Mesodermal cell (in vitro differentiated cells): ENCODE measurements around the gene ABCC11. TPM values are rescaled to one million over a fixed set of nuclear protein-coding genes. Genes with fewer than 3 reads are reported as not detected.

ENCODE experiments used
- H3K27ac ChIP-seq: 2 replicates; pipeline ENCODE4 v1.7.0; 2013; ENCODE audit warnings: mild to moderate bottlenecking, low read depth, low read length, moderate library complexity; ENCODE audit not compliant: severe bottlenecking
- H3K36me3 ChIP-seq: 2 replicates; pipeline ENCODE4 v1.7.1; 2013; ENCODE audit warnings: mild to moderate bottlenecking, low read length, moderate library complexity; ENCODE audit not compliant: control insufficient read depth, insufficient read depth
- H3K4me1 ChIP-seq: one replicate; pipeline ENCODE4 v1.7.1; 2013; ENCODE audit warnings: mild to moderate bottlenecking, low read length; ENCODE audit not compliant: insufficient read depth, control insufficient read depth, poor library complexity, severe bottlenecking
- H3K4me3 ChIP-seq: 2 replicates; pipeline ENCODE4 v1.7.0; 2013; ENCODE audit warnings: low read length, control low read depth, mild to moderate bottlenecking; ENCODE audit not compliant: insufficient read depth, poor library complexity, severe bottlenecking; ENCODE audit errors: extremely low read depth
- H3K9me3 ChIP-seq: 2 replicates; pipeline ENCODE4 v1.7.1; 2013; ENCODE audit warnings: mild to moderate bottlenecking, low read length, moderate library complexity; ENCODE audit not compliant: control insufficient read depth
- WGBS, 2 experiments: methylation state at CpG; one replicate each; pipeline ENCODE4 v1.1.5; 2013; ENCODE audit warnings: missing lambda C conversion rate in 2 of 2; ENCODE audit not compliant: insufficient coverage in 2 of 2; 5-methylcytosine and 5-hydroxymethylcytosine counted together
- polyA plus RNA-seq, 2 experiments: library from polyadenylated mRNA; stranded (reverse); fragments of 50-300 nt; gene quantifications; one replicate each; pipeline ENCODE4 v1.2.3, GENCODE V29; 2013

Gene ABCC11
- polyA plus RNA-seq (2013, experiment 1 of 2): 0.07 TPM
- polyA plus RNA-seq (2013, experiment 2 of 2): 0.20 TPM

DNA sequence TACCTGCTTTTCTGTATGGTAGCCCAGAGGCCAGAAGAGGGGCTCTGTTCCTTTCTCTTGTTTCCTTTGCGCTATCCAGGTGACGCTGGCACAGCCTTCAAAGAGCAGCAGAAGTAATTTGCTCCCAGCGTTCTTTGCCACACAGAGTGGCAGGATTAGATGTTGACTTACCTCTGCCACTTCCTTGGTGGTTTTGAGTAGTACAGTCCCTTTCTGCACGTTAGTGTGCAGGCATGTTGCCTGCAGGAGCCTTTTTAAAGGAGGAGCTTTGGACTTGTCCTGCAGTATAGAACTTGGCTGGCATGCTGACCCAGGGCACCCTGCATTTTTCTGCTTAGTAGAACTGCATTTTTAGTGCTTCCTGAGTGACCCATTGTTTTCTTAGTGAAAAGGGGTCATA is at the start of gene ABCC11:
Gene ABCC11 (minus strand): TSS at position 229 of the 400 bp plus-strand sequence. CDS start 15,618 bp downstream, outside the sequence.
- 53 to 83% methylated on average over 1 to 4 of the region's 4 CpGs for WGBS, 2 experiments
- Histone ChIP-seq H3K4me1 (no peaks in the 10 kb centered on the region), H3K27ac (no peak within 1 kb of the TSS), H3K4me3 (no peak within 1 kb of the TSS), H3K9me3 (no peaks in the 10 kb centered on the region), H3K36me3 (peaks cover 5% of the 10 kb centered on the region)

DNA sequence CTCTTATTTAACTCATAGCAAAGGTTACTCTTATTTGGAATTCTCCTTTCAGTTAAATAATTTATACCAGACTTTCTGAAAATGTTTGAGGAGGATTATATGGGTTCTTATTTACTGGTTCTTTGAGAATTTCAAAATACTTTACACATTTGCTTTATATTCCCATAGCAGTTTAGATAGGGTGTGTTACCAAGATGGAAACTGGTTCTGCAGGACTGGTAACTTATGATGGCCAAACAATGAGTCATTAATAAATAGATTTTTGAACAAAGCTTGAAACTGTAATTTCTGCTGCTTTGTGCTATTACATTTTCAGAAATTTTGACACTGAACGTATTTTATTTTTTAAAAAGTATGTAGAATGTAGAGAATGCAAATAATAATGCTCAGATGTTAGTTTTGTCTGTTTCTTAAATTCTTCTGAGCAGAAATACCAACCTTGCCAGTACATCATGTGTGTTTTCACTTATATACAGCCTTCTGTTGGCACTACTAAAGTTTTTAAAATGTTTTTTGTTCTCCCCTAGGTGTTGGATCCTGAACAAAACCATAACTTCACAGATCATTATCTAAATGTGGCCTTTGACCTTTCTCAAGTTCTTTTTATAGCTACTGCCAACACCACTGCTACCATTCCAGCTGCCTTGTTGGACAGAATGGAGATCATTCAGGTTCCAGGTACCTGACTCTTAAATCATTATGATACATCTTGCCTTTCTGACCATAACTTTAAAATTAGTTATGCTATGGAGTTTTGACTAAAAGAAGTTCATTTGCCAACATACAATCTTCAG is 48.3 kb upstream of the ABCC11 start:
- no peaks in the 10 kb centered on the region for H3K4me1 ChIP-seq
- no peak overlapping the region for H3K4me3 ChIP-seq
- H3K27ac ChIP-seq: no peak overlapping the region
- no peaks in the 10 kb centered on the region for H3K9me3 ChIP-seq
- H3K36me3 ChIP-seq: peaks cover 68% of the 10 kb centered on the region
- WGBS, 2 experiments: 100% methylated on average over 1 of the region's 1 CpG

DNA sequence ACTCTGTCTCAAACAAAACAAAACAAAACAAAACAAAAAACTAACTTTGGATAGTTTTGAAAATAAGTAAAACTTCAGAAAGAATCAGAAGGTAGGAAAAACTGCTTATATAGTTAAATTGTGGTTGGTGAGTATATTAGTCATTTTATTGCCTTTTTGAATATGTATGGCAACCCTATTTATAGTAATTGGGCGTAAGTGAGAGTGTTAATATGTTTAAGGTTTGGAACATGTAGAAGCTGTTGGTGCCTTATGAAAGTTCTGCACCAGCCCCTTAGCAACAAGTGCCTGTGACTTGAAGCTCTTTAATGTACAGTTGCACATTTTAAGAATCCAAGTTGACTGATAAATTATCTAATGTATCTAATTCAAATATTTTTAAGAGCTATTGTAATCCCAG is 47.4 kb upstream of the ABCC11 start:
- peaks cover 67% of the 10 kb centered on the region for H3K36me3 ChIP-seq
- H3K9me3 ChIP-seq: no peaks in the 10 kb centered on the region
- WGBS, 2 experiments: no CpG with 5 or more reads among the region's 1 CpG
- no peaks in the 10 kb centered on the region for H3K4me1 ChIP-seq
- H3K4me3 ChIP-seq: no peak overlapping the region
- no peak overlapping the region for H3K27ac ChIP-seq

DNA sequence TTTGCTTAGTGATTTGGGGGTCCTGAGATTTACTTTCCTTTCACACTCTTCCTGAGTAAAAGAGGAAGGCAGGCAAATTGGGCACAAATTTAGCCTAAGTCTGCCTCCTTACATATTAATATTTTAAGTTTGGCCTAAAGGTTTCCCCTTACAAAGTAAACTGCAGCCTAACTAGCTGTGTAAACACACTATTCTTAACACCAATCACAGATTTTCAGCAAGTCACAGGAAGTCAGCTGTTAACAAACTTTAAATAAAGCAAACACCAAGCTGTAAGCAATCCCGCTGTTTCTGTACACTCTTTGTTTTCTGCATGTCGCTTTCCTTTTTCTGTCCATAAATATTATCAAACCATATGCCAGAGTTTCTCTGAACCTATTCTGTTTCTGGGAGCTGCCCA is 45.1 kb upstream of the ABCC11 start:
- no peak overlapping the region for H3K4me3 ChIP-seq
- H3K4me1 ChIP-seq: no peaks in the 10 kb centered on the region
- peaks cover 67% of the 10 kb centered on the region for H3K36me3 ChIP-seq
- H3K9me3 ChIP-seq: peaks cover 3% of the 10 kb centered on the region
- whole genome bisulfite sequencing, 2 experiments: 94 to 97% methylated on average over 2 of the region's 2 CpGs
- H3K27ac ChIP-seq: no peak overlapping the region

DNA sequence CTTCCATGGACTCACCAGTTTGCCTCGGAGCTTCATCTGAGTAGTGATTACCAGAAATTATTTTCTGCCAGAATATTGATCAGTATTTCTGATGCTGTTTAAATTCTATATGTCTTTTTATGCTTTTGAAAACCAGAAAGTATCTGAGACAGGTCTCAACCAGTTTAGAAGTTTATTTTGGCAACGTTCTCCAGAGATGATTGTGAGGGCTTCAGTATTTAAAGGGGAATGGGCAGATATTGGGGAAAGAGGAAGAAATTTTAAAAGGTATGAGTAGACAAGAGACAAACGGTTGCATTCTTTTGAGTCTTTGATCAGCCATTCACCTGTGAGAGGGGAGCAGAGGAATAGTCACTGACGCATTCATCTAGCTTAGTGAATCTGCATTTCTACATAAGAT is 44.4 kb upstream of the ABCC11 start:
- Histone ChIP-seq H3K4me3 (no peak overlapping the region), H3K9me3 (peaks cover 9% of the 10 kb centered on the region), H3K36me3 (peaks cover 67% of the 10 kb centered on the region), H3K27ac (no peak overlapping the region), H3K4me1 (no peaks in the 10 kb centered on the region)
- WGBS, 2 experiments: 86 to 100% methylated on average over 2 of the region's 4 CpGs

DNA sequence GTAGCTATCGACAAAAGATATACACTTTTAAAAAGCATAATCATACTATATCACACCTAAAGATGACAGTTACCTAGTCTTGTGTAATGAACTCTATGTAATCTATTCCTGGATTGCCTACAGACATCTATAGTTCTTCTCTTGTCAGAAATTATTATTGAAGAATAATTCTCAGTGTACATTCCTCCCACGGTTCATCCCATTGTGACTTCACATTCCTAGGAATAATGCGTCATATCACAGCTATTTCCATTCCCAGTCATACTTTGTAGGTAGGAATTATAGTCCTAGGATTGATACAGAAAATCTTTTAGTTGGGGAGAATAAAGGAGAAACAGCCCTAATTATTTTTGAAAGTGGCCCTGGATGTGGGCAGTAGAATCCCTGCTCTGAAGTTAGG is 44.0 kb upstream of the ABCC11 start:
- peaks cover 12% of the 10 kb centered on the region for H3K9me3 ChIP-seq
- WGBS, 2 experiments: no CpG with 5 or more reads among the region's 3 CpGs
- H3K4me3 ChIP-seq: no peak overlapping the region
- no peak overlapping the region for H3K27ac ChIP-seq
- H3K36me3 ChIP-seq: peaks cover 68% of the 10 kb centered on the region
- no peaks in the 10 kb centered on the region for H3K4me1 ChIP-seq

DNA sequence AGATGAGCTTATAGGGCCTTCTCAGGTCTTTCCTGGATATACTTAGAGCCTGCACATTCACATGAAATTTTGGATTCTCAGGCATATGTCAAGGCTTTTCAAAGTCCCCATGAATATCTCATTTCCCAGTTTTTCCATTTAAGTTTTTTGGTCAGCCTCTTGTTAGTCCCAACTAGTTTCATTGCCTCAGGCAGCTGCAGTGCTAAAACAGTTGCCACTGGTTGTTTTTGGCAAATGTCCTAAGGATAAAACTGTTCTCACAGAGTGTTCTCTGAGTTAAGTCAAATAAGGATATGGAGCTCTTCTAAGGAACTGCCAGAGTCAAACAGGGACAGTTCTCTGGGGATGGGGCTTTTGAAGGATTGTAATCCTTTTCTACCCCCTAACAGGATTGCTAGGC is 39.9 kb upstream of the ABCC11 start:
- Histone ChIP-seq H3K27ac (no peak overlapping the region), H3K4me3 (no peak overlapping the region), H3K4me1 (no peaks in the 10 kb centered on the region), H3K36me3 (peaks cover 68% of the 10 kb centered on the region), H3K9me3 (peaks cover 13% of the 10 kb centered on the region)

DNA sequence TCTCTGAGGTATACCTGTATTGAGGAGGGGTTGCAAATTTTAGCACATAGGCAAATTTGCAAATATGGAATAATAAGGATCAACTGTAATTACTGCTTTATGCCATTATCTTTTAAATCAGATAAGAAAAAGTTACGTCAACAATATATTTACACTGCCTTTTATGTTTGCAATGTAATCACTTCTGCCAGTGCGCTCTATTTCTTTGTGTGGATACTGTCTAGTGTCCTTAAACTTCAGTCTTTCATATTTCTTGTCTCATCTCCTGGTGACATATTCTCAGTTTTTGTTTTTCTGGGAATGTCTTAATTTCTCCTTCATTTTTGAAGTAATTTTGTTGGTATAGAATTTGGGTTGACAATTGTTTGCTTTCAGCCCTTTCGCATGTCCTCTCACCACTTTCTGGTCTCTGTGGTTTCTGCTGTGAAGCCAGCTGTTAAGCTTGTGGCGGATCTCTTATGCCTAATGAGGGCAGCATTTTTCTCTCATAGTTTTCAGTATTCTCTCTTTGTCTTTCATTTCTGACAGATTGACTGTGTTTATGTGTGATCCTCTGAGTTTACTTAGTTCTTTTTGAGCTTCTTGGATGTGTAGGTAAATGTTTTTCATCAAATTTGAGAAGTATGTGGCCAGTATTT is 37.6 kb upstream of the ABCC11 start:
- Histone ChIP-seq H3K4me3 (no peak overlapping the region), H3K4me1 (no peaks in the 10 kb centered on the region), H3K36me3 (peaks cover 56% of the 10 kb centered on the region), H3K9me3 (peaks cover 13% of the 10 kb centered on the region), H3K27ac (no peak overlapping the region)
- 95 to 100% methylated on average over 2 of the region's 4 CpGs for WGBS, 2 experiments

DNA sequence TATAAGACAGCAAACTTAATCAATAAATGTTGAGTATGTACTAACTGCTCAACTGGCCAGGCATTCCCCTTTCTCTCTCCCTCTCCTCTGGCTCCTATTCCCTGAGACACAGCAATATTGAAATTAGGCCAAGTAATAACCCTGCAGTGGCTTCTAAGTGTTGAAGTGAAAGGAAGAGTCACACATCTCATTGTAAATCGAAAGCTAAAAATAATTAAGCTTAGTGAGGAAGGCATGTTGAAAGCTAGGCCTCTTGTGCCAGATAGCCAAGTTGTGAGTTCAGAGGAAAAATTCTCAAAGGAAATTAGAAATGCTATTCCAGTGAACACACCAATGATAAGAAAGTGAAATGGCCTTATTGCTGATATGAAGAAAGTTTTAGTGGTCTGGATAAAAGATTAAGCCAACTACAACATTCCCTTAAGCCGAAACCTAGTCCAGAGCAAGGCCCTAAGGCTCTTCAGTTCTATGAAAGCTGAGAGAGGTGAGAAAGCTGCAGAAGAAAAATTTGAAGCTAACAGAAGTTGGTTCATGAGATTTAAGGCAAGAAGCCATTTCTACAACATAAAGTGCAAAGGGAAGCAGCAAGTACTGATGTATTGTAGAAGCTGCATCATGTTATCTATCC is 35.4 kb upstream of the ABCC11 start:
- 80 to 100% methylated on average over 1 of the region's 2 CpGs for WGBS, 2 experiments
- Histone ChIP-seq H3K9me3 (peaks cover 13% of the 10 kb centered on the region), H3K4me3 (no peak overlapping the region), H3K27ac (no peak overlapping the region), H3K36me3 (peaks cover 46% of the 10 kb centered on the region), H3K4me1 (peaks cover 4% of the 10 kb centered on the region)

DNA sequence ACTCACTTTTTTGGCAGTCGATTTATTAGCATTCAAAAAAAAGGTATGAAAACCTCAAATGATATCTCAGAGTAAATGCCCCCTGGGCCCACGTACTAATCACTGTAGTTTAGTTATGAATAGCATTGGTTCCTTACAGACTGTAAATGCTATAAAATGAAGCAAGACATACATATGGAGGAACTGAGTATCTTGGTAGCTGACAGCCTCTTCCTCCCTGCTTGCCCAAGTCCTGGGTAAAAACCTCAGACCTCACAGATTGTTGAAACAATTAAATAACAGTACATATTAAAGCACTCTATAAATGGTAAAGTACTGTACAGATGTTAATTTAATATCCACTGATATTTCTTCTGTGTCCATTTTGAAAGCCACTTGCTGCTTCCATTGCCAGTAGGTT is 33.2 kb upstream of the ABCC11 start:
- no peaks in the 10 kb centered on the region for H3K9me3 ChIP-seq
- no peak overlapping the region for H3K27ac ChIP-seq
- H3K4me3 ChIP-seq: no peak overlapping the region
- no CpG with 5 or more reads among the region's 2 CpGs for WGBS, 2 experiments
- peaks cover 35% of the 10 kb centered on the region for H3K36me3 ChIP-seq
- peaks cover 4% of the 10 kb centered on the region for H3K4me1 ChIP-seq

DNA sequence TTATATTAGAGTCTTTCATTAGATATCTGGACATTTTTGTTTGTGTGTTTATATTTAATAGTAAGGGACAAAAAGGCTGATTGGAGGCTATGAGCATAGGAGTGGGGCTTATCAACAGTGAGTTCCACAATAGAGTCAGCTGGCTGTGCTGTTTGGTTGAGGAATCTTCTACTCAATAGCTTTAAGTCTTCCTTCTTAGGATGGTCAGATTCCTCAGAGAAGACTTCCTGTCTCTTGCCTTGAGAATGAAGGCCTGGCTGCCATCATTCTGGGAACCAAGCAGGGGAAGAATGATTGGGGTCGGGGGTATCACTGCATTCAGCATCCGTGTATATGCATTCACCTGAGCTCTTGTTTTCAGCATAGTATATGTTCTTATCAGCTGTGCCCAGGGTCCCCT is 31.9 kb upstream of the ABCC11 start:
- peaks cover 4% of the 10 kb centered on the region for H3K4me1 ChIP-seq
- 88 to 90% methylated on average over 2 of the region's 2 CpGs for WGBS, 2 experiments
- H3K9me3 ChIP-seq: no peaks in the 10 kb centered on the region
- no peak overlapping the region for H3K27ac ChIP-seq
- H3K36me3 ChIP-seq: peaks cover 23% of the 10 kb centered on the region
- H3K4me3 ChIP-seq: no peak overlapping the region
